PC-3 (cell line): ENCODE data around the gene STRN3. TPM values are rescaled to one million over a fixed set of nuclear protein-coding genes. Genes with fewer than 3 reads are reported as not detected.
"Not testable (repeated sequence)": the region's sequence is repeated elsewhere in the genome, so short reads cannot be mapped to it uniquely, and the experiment has no call there.

ENCODE experiments used
- ATAC-seq: fragments of 200-7000 bp; cut with Tn5 transposase; 2 replicates; pipeline ENCODE4 v1.9.1; 2020; ENCODE audit warnings: mild to moderate bottlenecking, moderate library complexity
- BruUV-seq: library from RNA; stranded (reverse); fragments of 400-500 nt; replicated peaks from 2 replicates; lab custom pipeline; 2021; lab: Mats Ljungman, UMichigan
- CTCF ChIA-PET: fragments of 300-600 bp; sonication (Branson Sonifier 250); formaldehyde crosslinking; loops from one replicate; lab custom pipeline; 2022; ENCODE audit warnings: antibody characterized with exemption; lab: Charles Lee
- POLR2A ChIA-PET: fragments of 300-600 bp; sonication (Branson Sonifier 250); formaldehyde crosslinking; loops from one replicate; lab custom pipeline; 2022; ENCODE audit warnings: antibody characterized with exemption; ENCODE audit not compliant: unreplicated experiment; lab: Charles Lee
- DNase-seq: peaks from one replicate; pipeline ENCODE4 v3.0.0-alpha.2; 2015
- H2AFZ ChIP-seq: fragments of 300-600 bp; sonication (generic); 2 replicates; pipeline ENCODE4 v1.6.0; 2016; ENCODE audit warnings: antibody characterized with exemption, low read length
- H3F3A ChIP-seq: fragments of 300-600 bp; sonication (generic); one replicate; pipeline ENCODE4 v1.6.0; 2017; ENCODE audit warnings: antibody characterized with exemption, low read length, control low read depth, mild to moderate bottlenecking; ENCODE audit not compliant: unreplicated experiment
- H3K27ac ChIP-seq: fragments of 300-600 bp; sonication (generic); 2 replicates; pipeline ENCODE4 v1.5.1; 2016; ENCODE audit warnings: mild to moderate bottlenecking, low read length
- H3K27me3 ChIP-seq: fragments of 300-600 bp; sonication (generic); 2 replicates; pipeline ENCODE4 v1.6.1; 2016; ENCODE audit warnings: low read length, mixed read lengths
- H3K36me3 ChIP-seq: fragments of 300-600 bp; sonication (generic); 2 replicates; pipeline ENCODE4 v1.6.1; 2016; ENCODE audit warnings: low read depth, mixed run types, low read length, mixed read lengths
- H3K4me1 ChIP-seq: fragments of 300-600 bp; sonication (generic); 2 replicates; pipeline ENCODE4 v1.5.1; 2016; ENCODE audit warnings: low read length; ENCODE audit not compliant: insufficient read depth
- H3K4me2 ChIP-seq: fragments of 300-600 bp; sonication (generic); 2 replicates; pipeline ENCODE4 v1.6.0; 2016; ENCODE audit warnings: low read length
- H3K4me3 ChIP-seq: fragments of 300-600 bp; sonication (generic); 2 replicates; pipeline ENCODE4 v1.5.1; 2016; ENCODE audit warnings: mild to moderate bottlenecking, low read length, mixed read lengths
- H3K79me2 ChIP-seq: fragments of 300-600 bp; sonication (generic); 2 replicates; pipeline ENCODE4 v1.6.1; 2017; ENCODE audit warnings: low read length, mixed read lengths
- H3K9ac ChIP-seq: fragments of 300-600 bp; sonication (generic); 2 replicates; pipeline ENCODE4 v1.6.0; 2016; ENCODE audit warnings: mild to moderate bottlenecking, low read length
- H3K9me2 ChIP-seq: fragments of 300-600 bp; sonication (generic); replicated peaks from 2 replicates; pipeline ENCODE4 v1.6.1; 2016; ENCODE audit warnings: mixed run types, low read length, mixed read lengths
- H3K9me3 ChIP-seq: fragments of 300-600 bp; sonication (generic); 2 replicates; pipeline ENCODE4 v1.6.1; 2016; ENCODE audit warnings: low read length, mixed read lengths
- H4K20me1 ChIP-seq: fragments of 300-600 bp; sonication (generic); 2 replicates; pipeline ENCODE4 v1.6.1; 2016; ENCODE audit warnings: low read length, mixed read lengths
- CTCF ChIP-seq: fragments of 300-600 bp; sonication (generic); conservative IDR thresholded peaks from 2 replicates; pipeline ENCODE4 v1.5.1; 2017; ENCODE audit warnings: antibody characterized with exemption, low read depth, mild to moderate bottlenecking, low read length
- EZH2 ChIP-seq: fragments of 300-600 bp; sonication (generic); IDR thresholded peaks from one replicate; pipeline ENCODE4 v1.6.1; 2017; ENCODE audit warnings: antibody characterized with exemption, mild to moderate bottlenecking, low read length; ENCODE audit not compliant: unreplicated experiment
- EZH2phosphoT487 ChIP-seq: fragments of 300-600 bp; sonication (generic); IDR thresholded peaks from 2 replicates; pipeline ENCODE4 v1.6.1; 2018; ENCODE audit warnings: mild to moderate bottlenecking, antibody characterized with exemption, low read length, borderline replicate concordance
- intact Hi-C: fragments of 100-400 bp; cut with micrococcal nuclease; formaldehyde crosslinking; loops from 2 replicates; pipeline ENCODE4 v1.9.0; 2023
- total RNA-seq: library from RNA; depleted of rRNA; stranded (reverse); fragments of >200 nt; gene quantifications from 2 replicates; pipeline ENCODE4 v1.2.3, GENCODE V29; 2014

STRN3 gene
- total RNA-seq, 1 experiment from 2014 or later = 41.4 TPM

DNA sequence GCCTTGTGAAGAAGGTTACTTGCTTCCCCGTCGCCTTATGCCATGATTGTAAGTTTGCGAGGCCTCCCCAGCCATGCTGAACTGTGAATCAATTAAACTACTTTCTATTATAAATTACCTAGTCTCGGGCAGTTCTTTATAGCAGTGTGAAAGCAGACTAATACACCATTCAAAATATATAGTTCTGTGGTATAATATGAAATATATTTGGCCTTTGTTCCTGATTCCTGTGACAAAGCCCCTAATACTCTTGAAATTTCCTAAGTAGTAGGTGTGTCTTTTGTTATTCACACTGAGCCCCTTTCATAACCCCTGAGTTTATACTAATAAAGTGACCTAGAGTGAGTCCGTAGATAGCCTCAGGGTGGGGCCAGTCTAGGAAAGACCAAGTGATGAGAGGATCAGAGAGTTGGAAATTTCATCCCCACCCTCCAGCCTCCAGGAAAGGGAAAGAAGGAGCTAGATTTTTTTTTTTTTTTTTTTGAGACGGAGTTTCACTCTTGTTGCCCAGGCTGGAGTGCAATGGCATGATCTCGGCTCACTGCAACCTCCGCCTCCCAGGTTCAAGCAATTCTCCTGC is 19.4 kb upstream of the STRN3 start:
- CTCF ChIA-PET = no interaction called here
- no peak for ATAC-seq
- intact Hi-C loops = no loop called here

GRCh38 chr14:31043379-31043778 is 17.2 kb upstream of the STRN3 start:
- Histone ChIP-seq H3K9ac (no peak overlapping the region), H3K4me1 (peaks cover 14% of the 10 kb centered on the region), H3K9me2 (no peaks in the 10 kb centered on the region), H3F3A (no peaks in the 10 kb centered on the region), H2AFZ (peak overlapping the region; percentile 34), H3K27me3 (no peaks in the 10 kb centered on the region), H3K4me3 (peak overlapping the region; percentile 4; the same call in 1 of the 2 replicates), H3K9me3 (no peaks in the 10 kb centered on the region), H3K4me2 (peak overlapping the region; percentile 61), H3K27ac (peak overlapping the region; percentile 58), H3K79me2 (no peaks in the 10 kb centered on the region), H4K20me1 (no peaks in the 10 kb centered on the region), H3K36me3 (no peaks in the 10 kb centered on the region)
- ChIA-PET POLR2A (no interaction called here), CTCF (no interaction called here)
- DNase-seq (peak; percentile 76), ATAC-seq (no peak)
- no TSS peak for BruUV-seq
- intact Hi-C loops = no loop called here
- no peak for TF ChIP-seq EZH2
- TF ChIP-seq EZH2phosphoT487 = no peak
- no peak for TF ChIP-seq CTCF

More for the DNA sequence above, 19.4 kb upstream of the STRN3 start:
- Histone ChIP-seq H3K4me3 (no peak overlapping the region), H3K4me1 (peaks cover 14% of the 10 kb centered on the region), H3K79me2 (no peaks in the 10 kb centered on the region), H3K36me3 (no peaks in the 10 kb centered on the region), H3K27me3 (no peaks in the 10 kb centered on the region), H3K4me2 (no peak overlapping the region), H3K27ac (no peak overlapping the region), H3K9me2 (no peaks in the 10 kb centered on the region), H3K9ac (no peak overlapping the region), H2AFZ (no peak overlapping the region), H3K9me3 (no peaks in the 10 kb centered on the region), H4K20me1 (no peaks in the 10 kb centered on the region), H3F3A (no peaks in the 10 kb centered on the region)
- BruUV-seq = no TSS peak
- no peak for TF ChIP-seq CTCF
- TF ChIP-seq EZH2phosphoT487 = no peak
- TF ChIP-seq EZH2 = no peak
- POLR2A ChIA-PET = no interaction called here
- no peak for DNase-seq

- intact Hi-C loops, H3K4me3 ChIP-seq, H3K9ac ChIP-seq, H4K20me1 ChIP-seq, H3K79me2 ChIP-seq, H3K27me3 ChIP-seq, ATAC-seq, H3K9me3 ChIP-seq, H3K36me3 ChIP-seq, POLR2A ChIA-PET, DNase-seq, BruUV-seq, H3F3A ChIP-seq, H3K9me2 ChIP-seq: not testable (repeated sequence)
- Histone ChIP-seq H3K4me2 (peak overlapping the region; percentile 61), H3K27ac (peak overlapping the region; percentile 58), H3K4me1 (peaks cover 14% of the 10 kb centered on the region), H2AFZ (peak overlapping the region; percentile 34)
- CTCF ChIA-PET = interaction anchor here (0.7 kb wide), 1 partner anchor 12 kb away, joined by 3 read pairs; no protein-coding TSS in a partner anchor
These were observed 16.7 kb upstream of the STRN3 start for GRCh38 chr14:31042893-31043292.
